ENCODE data around the gene ABCB9.

Gene ABCB9

DNA sequence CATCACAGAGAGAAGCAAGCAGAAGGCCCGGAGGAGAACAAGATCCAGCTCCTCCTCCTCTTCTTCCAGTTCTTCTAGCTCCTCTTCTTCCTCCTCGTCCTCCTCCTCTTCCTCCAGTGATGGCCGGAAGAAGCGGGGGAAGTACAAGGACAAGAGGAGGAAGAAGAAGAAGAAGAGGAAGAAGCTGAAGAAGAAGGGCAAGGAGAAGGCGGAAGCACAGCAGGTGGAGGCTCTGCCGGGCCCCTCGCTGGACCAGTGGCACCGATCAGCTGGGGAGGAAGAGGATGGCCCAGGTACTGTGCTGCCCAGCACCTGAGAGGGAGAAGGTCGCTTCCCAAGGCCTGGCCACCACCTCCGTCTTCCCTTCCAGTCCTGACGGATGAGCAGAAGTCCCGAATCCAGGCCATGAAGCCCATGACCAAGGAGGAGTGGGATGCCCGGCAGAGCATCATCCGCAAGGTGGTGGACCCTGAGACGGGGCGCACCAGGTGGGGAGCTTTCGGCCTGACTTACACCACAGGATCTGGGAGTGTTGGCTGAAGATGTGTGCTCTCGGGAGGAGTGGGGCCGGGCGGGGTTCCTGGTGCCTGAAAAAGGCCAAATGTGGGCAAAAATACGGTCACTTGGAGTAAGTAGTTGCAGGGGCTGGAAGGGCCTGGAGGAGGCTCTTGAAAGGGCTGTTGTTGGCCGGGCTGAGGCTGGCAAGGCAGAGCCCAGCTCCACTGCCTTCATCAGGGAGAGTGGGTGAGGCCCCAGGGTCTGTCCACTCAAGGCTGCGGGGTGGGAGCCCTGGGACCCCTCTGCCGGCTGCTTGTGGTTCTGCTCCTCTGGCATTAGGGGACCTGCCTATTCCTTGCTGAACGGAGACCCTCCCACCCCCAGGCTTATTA, 15.6 kb upstream of the ABCB9 start:
- DNase-seq (ENCODE audit: low spot score) = no peak

DNA sequence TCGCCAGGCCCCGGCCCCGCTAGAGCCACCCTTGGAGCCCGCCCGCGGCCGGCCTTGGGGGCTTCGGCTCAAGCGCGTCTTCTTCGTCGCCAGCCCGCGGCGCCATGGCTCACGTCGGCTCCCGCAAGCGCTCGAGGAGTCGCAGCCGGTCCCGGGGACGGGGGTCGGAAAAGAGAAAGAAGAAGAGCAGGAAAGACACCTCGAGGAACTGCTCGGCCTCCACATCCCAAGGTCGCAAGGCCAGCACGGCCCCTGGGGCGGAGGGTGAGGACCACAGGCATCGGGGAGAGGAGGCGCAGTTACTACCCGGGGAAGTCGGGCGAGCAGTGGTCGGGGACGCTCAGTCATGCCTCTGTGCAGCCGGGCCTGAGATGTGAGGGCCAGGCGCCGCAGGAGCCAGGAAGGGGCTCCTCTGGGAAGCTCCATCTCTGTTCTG, 14.8 kb upstream of the ABCB9 start:
- no peak for DNase-seq (ENCODE audit: low spot score)

DNA sequence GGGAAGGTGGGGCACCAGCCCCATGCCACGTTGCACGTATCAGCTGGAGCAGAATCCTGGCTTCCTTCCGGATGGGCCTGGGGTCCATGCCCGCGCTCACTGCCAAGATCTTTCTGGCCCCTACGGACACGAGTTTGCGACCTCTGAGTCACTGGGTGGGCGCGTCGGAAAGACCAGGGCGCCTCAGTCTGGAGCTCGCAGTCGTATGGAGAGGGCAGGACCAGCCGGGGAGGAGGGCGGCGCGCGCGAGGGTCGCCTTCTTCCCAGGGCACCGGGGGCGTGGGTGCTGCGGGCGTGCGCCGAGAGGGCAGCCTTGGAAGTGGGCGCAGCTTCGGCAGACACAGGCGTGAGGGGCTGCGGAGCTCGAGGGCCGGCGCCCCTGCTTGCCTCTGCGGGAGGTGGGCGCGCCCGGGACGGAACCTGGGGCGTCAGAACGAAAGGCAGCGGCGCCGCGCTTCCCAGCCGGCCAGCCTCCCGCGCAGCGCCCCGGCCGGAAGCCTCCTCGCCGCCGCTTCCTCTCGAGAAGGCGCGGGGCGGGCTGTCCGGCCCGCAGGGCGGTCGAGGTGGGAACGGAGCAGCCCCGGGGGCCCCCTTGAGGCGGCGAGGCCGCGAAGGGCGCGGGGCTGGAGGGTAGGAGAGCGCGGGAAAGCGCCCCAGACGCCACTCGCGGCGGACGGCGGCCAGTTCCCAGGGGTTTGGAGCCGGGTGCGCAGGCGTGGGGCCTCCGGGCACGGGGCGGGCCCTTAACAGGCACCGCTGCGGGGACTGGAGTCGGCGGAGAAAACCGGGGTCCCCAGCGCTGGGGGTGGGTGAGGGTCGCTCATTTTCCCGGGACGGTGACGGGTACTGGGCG, 14.1 kb upstream of the ABCB9 start, which contains the start of gene ARL6IP4:
TSS of gene ARL6IP4 (plus strand) at position 499 of the 853 bp plus-strand sequence. CDS start 459 bp downstream, outside the sequence.
- DNase-seq (ENCODE audit: low spot score) = no peak

DNA sequence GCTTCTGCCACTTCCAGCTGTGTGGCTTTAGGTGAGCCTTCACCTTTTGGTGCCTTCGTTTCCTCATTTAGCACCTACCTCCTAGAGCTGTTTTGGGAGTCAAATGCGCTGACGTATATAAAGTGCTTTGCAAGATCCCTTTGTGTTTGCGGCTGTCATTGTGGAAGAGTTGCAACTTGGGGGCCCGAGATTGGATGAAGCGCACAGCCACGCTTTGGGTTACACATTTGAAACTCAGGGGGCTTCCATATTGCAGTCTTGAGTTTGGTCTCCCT, 13.6 kb upstream of the ABCB9 start:
- DNase-seq (ENCODE audit: low spot score) = no peak

- no peak for DNase-seq (ENCODE audit: low spot score)
Measured at GRCh38 chr12:122979001-122979907, 13.0 kb upstream of the ABCB9 start.

DNA sequence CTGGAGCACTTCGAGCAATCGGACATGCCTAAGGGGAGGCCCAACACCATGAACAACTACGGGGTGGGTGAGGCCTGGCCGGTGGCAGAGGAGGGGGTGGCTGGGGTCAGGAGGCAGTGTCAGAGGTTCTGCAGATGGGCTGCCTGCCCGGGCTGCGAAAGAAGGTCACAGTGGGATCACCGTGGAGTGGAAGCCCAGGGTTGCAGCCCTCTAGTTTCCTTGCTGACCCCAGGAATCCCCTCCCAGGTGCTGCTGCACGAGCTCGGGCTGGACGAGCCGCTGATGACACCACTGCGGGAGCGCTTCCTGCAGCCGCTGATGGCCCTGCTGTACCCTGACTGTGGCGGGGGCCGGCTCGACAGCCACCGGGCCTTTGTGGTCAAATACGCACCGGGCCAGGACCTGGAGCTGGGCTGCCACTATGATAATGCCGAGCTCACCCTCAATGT, 12.3 kb upstream of the ABCB9 start:
- no peak for DNase-seq (ENCODE audit: low spot score)

- DNase-seq (ENCODE audit: low spot score) = no peak
Measured at GRCh38 chr12:122977655-122978392, 11.6 kb upstream of the ABCB9 start.

DNA sequence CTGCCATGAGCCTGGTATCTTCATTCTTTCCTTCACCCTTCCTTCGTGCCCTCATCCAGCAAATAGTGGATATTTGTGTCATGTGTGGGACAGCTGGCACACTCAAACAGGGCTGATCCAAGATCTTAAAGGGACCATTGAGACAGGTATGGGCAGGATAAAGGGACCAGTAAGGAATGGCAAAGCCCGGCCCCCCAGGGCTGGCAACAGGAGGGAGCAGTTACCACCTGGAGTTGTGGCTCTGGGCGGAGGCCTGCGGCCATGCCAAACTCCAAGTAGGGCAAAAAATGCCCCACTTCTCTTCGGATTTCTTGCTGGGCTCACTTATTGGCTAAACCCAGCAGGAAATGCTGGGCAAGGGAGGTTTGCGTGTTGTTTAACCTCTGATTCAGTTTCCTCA, 10.9 kb upstream of the ABCB9 start:
- DNase-seq (ENCODE audit: low spot score) = no peak

- DNase-seq (ENCODE audit: low spot score) = no peak
Measured at GRCh38 chr12:122976648-122976975, 10.3 kb upstream of the ABCB9 start.

DNA sequence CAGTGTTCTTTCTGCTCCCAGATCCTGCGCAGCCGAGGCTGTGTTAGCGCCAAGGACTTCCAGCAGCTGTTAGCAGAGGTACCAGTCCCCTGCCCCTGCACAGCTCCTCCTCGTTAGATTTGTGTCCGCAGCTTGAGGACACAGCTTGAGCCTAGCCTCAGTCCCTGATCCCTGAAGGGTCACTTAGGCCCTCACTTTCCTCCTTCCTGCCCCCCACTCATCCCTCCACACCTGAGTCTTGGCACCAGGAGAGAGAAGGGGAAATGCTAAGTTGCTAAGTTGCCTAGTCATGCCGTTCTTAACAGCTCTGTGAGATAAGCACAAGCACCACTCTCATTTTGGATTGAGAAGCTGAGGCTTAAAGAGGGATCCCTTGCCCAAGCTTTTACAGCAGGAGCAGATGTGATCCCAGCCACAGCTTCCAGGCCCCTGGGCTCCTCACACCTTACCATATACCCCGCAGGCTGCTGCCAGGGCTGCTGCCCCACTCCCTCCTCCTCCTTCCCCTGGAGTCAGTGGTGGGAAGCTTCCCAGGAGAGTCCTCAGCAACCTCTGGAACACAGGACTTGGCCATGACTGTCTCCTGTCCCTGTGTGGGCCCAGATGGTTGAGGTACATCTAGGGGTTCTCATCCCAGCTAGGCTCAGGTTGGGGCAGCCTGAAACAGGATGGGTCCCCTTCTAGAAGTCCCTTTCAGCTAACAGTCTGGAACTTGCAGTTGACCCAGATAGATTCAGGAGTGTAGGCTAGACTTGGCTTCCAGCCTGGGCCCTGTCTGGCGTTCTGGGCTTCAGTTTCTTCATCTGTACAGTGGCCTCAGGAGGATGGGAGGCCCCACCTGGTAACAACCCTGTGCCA, 9.8 kb upstream of the ABCB9 start:
- no peak for DNase-seq (ENCODE audit: low spot score)

- peak; percentile 89 for DNase-seq (ENCODE audit: low spot score)
Measured at GRCh38 chr12:122974892-122975789, 8.9 kb upstream of the ABCB9 start, which contains the start of gene OGFOD2. OGFOD2 (plus strand) TSS chr12:122975244; CDS start chr12:122975252, 8 bp downstream.

DNA sequence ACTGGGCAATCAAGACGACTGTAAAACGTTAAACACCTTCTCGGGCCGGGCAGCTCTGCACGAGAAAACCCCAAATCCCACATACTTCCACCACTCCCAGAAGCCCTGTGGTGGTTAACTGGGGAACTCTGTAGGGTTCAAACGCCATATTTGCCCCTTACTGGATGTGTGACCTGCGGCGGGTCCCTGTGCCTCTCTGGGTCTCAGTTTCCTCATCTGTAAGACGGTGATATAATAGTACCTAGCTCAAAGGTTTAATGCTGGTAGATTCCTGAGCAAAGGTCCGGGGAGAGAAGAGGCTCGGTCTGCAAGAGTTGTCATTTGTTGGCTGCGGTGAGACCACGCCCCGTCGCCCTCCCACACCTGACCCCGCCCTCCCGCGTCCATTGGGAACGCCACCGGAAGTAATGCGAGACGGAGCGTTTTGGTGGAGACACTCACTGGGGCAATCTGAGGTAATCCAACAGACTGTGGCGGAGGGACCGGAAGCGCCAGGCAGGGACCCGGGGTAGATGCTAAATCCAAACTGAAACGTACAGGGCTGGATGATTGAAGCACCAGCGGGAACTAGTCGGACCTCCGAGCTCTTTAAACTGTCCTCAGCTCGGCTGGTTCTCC, 8.1 kb upstream of the ABCB9 start:
- peak; percentile 98 for DNase-seq (ENCODE audit: low spot score)

DNA sequence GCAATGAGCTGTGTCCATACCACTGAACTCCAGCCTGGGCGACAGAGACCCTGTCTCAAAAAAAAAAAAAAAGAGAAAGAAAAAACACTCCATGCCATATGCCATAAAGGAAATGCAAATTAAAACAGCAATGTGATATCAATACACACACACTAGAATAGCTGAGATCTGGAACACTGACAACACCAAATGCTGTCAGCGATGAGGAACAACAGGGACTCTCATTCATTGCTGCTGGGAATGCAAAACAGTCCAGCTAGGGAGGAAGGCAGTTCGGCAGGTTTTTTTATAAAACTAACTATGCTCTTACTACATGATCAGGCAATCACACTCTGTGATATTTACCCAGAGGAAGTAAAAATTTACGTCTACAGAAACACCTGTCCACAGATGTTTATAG, 3.4 kb upstream of the ABCB9 start:
- no peak for DNase-seq (ENCODE audit: low spot score)

GRCh38 chr12:122968104-122968503, 1.8 kb upstream of the ABCB9 start:
- no peak for DNase-seq (ENCODE audit: low spot score)

DNA sequence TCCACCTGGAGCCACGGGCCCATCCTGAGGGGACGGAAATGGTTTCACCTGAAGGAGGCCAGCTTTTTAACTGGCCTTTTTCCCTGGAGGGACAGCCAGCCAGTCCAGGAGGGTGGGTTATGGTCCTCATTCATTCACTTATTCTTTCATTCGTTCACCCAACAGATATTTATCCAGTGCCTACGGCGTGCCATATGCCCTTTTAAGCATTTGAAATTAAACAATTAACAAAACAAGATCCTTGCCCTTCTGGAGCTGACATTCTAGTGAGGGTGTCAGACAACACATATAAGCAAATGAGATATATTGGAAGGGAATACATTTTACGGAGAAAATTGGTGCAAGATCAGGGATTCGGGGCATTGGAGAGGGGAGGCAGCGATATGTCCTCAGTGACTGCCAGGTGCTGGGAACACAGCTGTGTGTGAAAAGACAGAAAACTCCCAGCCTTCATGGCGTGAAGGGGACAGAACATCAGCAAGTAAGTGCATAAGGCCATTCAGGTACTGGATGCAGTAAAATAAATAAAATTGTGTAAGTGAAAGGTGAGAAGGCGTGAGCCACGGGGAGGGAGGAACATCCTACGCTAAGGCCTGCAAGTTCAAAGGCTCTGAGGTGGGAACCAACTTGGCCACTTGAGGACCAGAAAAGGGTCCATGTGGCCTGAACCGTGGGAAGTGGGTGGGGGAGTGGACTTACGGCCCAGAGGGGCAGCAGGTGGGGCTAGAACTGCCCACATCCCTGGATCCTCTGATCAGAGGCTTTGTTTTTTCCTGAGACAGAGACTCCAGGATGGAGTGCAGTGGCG, 684 bp upstream of the ABCB9 start:
- DNase-seq (ENCODE audit: low spot score) = no peak

DNA sequence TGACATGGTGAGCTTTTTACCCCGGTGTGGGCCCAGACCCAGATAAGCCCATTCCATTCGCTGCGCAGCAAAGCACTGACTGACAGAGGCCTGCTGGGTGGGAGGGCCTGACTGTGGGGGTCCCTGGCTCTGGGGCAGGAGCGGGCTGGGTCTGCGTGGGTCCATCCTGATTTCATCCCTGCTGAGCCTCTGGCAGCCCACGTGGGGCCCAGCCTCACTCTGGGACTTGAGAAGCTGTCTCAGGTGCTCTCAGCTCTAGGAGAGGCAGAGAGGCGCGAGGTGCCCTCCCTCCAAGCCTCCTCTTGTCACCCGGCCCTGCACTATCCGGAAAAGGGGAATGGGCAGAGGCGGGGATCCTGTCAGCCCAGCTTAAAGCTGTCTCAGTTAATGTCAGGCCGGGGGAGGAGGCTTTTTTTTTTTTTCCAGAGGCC, 927 bp downstream of the ABCB9 start:
- DNase-seq (ENCODE audit: low spot score) = no peak

GRCh38 chr12:122964439-122965257, 1.6 kb downstream of the ABCB9 start:
- DNase-seq (ENCODE audit: low spot score) = no peak
